Stimulated activated CD8-positive, alpha-beta memory T cell treated with anti-CD3 and anti-CD28 coated beads, Interleukin-15, amount 100 ng/mL, for 48 hours (primary cell): Measurements from ENCODE around the gene SNX27.
"Not testable (repeated sequence)": the region's sequence is repeated elsewhere in the genome, so short reads cannot be mapped to it uniquely, and the experiment has no call there.

Experiments used
- DNase-seq, 2 donors: peaks; one replicate each; pipeline ENCODE4 v3.0.0-alpha.2; 2020; ENCODE audit warnings: low read depth in 2 of 2

SNX27 gene

DNA sequence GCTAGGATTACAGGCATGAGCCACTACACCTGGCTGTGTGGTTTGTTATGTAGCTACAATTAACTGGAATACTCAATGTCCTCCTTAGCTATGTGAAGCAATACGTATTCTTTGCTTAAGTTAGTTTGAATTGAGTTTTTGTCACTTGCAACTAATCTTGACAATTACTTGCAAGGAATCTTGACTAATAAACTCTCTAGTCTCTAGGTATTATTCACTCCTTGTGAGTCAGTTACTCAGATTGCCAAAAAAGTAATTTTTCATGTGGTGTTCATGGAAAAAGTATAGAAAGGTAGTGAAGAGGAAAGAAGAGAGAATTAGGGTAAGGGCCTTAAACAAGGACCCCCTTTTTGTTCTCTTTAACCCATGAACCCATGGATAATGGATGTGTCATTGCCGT is 7.6 kb upstream of the SNX27 start:
- DNase-seq, result no peak

GRCh38 chr1:151606384-151606783 is 5.5 kb upstream of the SNX27 start:
- no peak for DNase-seq

GRCh38 chr1:151606857-151607256 is 5.0 kb upstream of the SNX27 start:
- no peak for DNase-seq

DNA sequence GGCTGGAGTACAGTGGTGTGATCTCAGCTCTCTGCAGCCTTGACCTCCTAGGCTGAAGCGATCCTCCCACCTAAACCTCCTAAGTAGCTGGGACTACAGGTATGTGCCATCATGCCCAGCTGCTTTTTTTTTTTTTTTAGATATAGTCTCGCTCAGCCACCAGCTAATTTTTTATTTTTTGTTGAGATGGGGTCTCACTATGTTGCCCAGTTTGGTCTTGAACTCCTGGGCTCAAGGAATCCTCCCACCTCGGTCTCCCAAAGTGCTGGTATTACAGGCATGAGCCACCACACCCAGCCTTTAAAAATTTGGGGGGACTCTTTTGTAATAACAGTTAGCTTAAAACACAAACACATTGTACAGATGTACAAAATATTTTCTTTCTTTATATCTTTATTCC is 1.7 kb upstream of the SNX27 start:
- no peak for DNase-seq

DNA sequence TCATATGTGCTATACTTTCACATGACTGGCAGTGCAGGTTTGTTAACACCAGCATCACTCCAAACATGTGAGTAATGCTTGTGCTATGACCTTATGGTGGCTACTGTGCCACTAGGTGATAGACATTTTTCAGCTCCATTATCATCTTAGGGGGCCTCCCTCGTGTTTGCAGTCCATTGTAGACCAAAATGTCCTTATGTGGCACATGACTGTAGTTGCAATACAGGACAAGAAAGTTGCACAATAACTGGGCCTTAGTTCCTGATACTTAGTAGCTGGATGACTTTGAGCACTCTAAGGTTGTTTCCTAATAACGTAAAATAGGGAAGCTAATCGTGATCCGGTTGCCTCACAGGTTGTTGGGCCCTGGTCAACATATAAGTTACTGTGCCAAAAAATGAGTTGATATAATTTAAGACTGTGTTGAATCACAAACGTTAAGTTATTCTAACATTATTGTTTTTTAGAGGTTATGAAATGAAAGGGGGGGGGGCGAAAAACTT is 511 bp upstream of the SNX27 start:
- no peak for DNase-seq

DNA sequence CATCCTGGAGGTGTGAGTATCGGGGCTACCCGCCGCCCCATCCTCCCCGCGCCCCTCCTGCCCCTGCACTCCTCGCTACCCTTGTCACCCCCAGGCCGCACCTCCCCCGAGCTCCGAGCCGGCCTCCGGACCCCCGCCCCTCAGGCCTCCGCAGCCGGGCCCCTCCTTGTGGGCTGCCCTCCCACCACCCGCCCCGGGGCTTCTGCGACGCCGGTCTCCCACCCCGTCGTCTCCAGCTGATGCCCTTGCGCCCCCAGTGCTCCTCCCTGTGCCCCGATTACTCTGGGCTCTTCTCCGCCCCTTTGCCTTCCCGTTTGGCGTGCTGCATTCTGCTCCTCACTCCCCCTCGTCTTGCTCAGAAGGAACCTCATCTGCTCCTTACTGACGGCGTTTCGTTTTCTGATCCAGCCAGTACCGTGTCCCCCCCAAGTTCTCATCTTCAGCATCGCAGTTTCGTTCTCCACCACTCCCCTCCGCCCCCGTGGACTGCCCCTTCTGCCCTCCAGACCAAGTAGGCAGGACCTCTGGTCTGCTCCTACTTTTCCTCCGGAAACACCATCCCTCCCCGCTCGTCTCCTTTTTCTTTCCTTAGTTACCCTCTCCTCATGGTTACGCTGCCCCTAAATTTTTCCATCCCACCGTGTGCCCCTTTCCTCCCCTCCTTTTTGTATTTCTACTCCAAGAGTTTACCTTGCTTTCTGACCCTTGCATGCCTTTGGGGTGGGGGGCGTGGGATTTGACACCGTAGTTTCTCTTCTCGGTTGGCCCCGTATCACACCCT is 841 bp downstream of the SNX27 start:
- DNase-seq, result peak in 1 of 2 donors; percentile 11

DNA sequence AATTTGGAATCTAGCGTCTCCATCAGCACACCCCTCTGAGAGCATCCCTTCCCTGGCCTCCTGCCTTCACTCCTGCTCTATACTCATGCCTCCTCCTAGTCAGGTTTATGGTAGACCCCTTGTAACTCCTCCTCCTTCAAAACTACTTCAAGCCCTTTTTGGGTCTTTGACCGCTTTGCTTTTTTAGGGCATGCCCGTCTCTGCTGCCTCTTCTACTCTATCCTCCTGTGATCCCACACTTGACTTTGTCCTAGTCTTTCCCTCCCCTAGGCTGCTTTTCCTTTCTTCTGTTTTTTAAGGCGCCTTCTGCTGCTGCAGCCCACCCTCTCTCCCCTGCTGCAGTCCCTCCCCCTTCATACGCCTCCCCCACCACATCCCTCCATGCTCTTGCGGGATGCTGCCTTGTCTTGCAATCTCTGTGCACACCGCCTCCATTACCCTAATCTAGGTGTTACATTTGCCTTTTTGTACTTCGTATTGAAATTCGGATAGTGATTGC is 1.5 kb downstream of the SNX27 start:
- no peak for DNase-seq

GRCh38 chr1:151615711-151616504 is 4.1 kb downstream of the SNX27 start:
- no peak for DNase-seq

DNA sequence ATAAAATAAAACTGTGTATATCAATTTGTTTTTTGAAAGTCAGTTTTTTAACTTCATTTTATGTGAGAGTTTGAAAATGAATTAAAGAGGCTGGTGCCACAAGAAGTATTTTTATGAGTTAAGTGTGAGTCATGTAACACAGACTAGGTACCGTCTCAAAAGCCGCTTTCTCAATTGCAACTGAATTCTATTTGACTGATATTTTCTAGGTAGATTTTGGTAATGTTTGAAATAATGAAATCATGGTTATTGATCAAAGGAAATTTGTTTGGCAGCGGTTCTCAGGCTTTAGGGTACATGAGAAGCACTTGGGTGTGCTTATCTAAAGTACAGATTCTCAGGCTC is 4.6 kb downstream of the SNX27 start:
- DNase-seq, result no peak

DNA sequence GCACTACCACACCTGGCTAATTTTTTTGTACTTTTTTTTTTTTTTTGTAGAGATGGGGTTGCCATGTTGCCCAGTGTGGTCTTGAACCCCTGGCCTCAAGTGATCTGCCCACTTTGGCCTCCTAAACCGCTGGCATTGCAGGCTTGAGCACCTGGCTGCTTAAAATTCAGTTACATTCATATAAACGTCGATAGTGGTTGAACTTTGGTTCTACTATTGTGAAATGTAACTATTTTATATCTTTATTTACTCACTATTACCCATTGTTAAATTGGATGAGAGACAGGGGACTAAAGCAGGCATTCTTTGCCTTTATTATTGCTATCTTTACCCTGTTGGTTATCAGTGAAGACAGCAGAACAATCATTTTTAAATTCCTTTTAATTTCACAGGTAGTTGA is 6.2 kb downstream of the SNX27 start:
- no peak for DNase-seq

DNA sequence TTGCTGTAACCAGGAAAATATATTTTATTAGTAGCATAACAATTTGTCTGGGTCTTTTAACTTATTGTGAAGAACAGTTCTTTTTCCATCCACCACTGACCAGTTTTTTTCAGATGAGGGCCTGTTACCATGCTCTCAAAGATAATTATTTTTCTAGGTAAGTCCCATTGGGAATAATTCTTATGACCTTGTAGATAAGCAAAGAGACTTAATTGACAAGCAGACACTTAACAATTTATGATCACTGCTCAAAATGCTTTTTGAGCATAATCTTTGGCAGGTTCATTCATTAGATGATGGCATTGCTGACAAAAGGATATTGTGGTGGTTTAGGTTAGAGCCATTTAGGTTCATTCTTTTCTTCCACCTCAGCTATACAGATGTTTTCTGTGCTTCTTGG is 6.6 kb downstream of the SNX27 start:
- DNase-seq, result no peak

DNA sequence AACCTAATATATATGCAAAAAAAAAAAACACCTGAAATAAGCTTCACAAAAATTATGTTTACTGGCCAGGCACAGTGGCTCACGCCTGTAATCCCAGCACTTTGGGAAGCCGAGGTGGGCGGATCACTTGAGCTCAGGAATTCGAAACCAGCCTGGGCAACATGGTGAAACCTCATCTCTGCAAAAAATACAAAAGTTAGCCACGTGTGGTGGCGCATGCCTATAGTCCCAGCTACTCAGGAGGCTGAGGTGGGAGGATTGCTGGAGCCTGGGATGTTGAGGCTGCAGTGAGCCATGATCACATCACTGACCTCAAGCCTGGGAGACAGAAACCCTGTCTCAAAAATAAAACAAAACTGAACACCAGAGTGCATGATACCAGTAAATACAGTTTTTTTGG is 7.1 kb downstream of the SNX27 start:
- not testable (repeated sequence) for DNase-seq

- no peak for DNase-seq
Measured at GRCh38 chr1:151619489-151620093, 7.7 kb downstream of the SNX27 start.

DNA sequence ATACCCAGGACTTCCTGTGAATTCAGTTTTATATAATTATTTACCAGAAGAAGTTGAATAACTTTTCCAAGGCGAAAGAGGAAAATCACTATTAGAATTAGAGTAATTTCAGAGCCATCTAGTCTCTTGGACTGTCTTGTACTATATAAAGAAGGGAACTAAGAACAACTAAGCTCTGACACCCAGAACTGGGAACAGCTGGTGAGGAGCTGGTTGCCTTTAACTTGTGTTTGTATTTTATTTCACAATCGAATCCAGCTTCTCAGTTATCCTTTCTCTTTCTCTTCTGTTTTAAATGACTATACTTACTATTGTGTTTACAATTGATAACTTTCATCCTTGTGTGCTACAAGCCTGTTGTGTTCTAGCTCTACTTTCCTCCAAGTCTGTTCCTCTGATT is 8.4 kb downstream of the SNX27 start:
- DNase-seq, result no peak

GRCh38 chr1:151621351-151621750 is 9.5 kb downstream of the SNX27 start:
- no peak for DNase-seq

- no peak for DNase-seq
Measured at GRCh38 chr1:151624783-151625182, 12.9 kb downstream of the SNX27 start.

- no peak for DNase-seq
Measured at GRCh38 chr1:151626740-151627334, 15.0 kb downstream of the SNX27 start.

DNA sequence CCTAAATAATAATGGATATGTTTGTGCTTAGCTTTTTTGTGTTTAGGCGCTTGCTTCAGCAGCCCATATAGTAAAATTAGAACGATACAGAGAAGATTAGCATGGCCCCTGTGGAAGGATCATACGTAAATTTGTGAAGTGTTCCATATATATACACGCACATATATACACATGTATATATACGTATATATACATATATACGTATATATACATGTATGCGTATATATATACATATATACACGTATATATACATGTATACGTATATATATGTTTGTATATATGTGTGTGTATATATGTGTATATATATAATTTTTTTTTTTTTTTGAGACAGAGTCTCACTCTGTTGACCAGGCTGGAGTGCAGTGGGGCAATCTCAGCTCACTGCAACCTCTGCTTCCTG is 17.4 kb downstream of the SNX27 start:
- DNase-seq, result no peak

DNA sequence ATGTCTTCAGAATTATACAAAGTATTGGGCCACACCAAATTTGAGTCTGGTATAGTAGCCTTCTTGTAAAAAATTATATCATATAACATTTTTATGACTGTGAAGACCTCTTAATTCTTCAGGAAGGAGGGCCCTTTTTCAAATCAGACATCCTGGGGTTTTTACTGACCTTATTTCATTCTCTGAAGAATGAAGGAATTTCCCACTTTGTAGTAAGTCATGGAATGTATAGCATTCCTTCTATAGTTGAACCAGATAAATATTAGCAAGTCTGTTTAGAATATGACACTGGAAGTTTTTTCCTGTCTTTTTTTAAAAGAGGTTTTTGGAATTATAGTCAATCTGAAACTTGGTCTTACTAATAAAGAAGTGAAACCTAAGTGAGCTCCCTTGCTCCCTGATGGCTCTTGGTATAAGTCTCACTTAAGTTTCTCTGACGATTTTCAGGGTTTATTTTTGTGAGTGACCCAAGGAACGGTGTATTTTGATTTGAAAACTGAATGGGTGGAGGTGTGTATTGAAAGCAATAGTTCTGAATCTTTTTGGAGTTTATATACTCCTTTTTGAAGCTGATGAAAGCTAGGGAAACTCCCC is 23.7 kb downstream of the SNX27 start:
- DNase-seq, result no peak

- DNase-seq, result no peak
Measured at GRCh38 chr1:151638074-151638775, 26.4 kb downstream of the SNX27 start.

DNA sequence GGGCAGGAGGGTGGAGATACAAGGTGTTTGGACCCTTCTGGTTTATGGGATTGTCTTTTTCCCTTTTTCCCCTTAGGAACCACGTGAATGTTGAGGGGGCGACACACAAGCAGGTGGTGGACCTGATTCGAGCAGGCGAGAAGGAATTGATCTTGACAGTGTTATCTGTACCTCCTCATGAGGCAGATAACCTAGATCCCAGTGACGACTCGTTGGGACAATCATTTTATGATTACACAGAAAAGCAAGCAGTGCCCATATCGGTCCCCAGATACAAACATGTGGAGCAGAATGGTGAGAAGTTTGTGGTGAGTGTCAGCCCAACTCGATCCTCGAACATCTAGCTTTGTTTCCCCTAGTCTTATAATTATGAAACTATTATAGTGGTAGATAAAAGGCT is 27.0 kb downstream of the SNX27 start:
- no peak for DNase-seq
